Kidney (tissue), 14 donors: ENCODE results near the gene TACC3. TPM values are rescaled to one million over a fixed set of nuclear protein-coding genes. Genes with fewer than 3 reads are reported as not detected.

ENCODE experiments used
- DNase-seq, 5 donors: peaks; one replicate each; pipeline ENCODE4 v3.0.0-alpha.2; 2013 to 2020
- FAIRE-seq: peaks from 2 replicates; lab custom pipeline; 2012; peaks lifted over from hg19 to GRCh38; lab: Jason Lieb, UNC
- H3K27ac ChIP-seq, 2 donors: one replicate each; pipeline ENCODE4 v1.7.0; 2013; ENCODE audit warnings: low read depth in 2 of 2, low read length in 2 of 2, inconsistent platforms in 1 of 2
- H3K27me3 ChIP-seq: one replicate; pipeline ENCODE4 v1.7.1; 2013; ENCODE audit warnings: low read length, inconsistent platforms; ENCODE audit not compliant: control insufficient read depth, insufficient read depth
- H3K36me3 ChIP-seq, 3 donors: one replicate each; pipeline versions ENCODE4 v1.7.0 to v1.7.1; 2013; ENCODE audit warnings: low read length in 3 of 3, control low read depth in 1 of 3, inconsistent platforms in 1 of 3; ENCODE audit not compliant: insufficient read depth in 3 of 3, control insufficient read depth in 2 of 3
- H3K4me1 ChIP-seq, 3 donors: one replicate each; pipeline versions ENCODE4 v1.7.0 to v1.7.1; 2013; ENCODE audit warnings: low read length in 3 of 3, inconsistent platforms in 1 of 3, low read depth in 1 of 3; ENCODE audit not compliant: control insufficient read depth in 2 of 3, insufficient read depth in 2 of 3
- H3K4me3 ChIP-seq, 3 donors: one replicate each; pipeline versions ENCODE4 v1.7.0 to v1.8.1; 2013; ENCODE audit warnings: low read length in 3 of 3, control low read depth in 1 of 3, inconsistent platforms in 1 of 3
- H3K9ac ChIP-seq, 3 donors: one replicate each; pipeline versions ENCODE4 v1.7.0 to v1.7.1; 2013; ENCODE audit warnings: low read length in 3 of 3, control low read depth in 1 of 3, inconsistent platforms in 1 of 3
- H3K9me3 ChIP-seq, 3 donors: one replicate each; pipeline versions ENCODE4 v1.7.0 to v1.7.1; 2013; ENCODE audit warnings: low read length in 3 of 3, control low read depth in 1 of 3, inconsistent platforms in 1 of 3; ENCODE audit not compliant: control insufficient read depth in 2 of 3, insufficient read depth in 1 of 3
- intact Hi-C: fragments of 100-400 bp; cut with DNase I; formaldehyde crosslinking; loops from one replicate; pipeline ENCODE4 v1.11.1; 2022
- polyA plus RNA-seq: library from polyadenylated mRNA; stranded (reverse); fragments of 350-450 nt; fragmentation: Illumina TruSeq; extraction: RNeasy Lipid Tissue Mini Kit (QIAGEN cat#74804); gene quantifications from one replicate; pipeline ENCODE4 v1.2.3, GENCODE V29; 2014; ENCODE audit warnings: low read depth, low replicate concordance; ENCODE audit not compliant: insufficient read depth
- total RNA-seq: library from RNA; stranded (reverse); fragmentation: NEBNext Ultra II Directional; extraction: Animal tissue kit (Norgen Biotek cat#: 25700); gene quantifications from one replicate; pipeline ENCODE4 v1.2.1, GENCODE V29; 2021
- TF ChIP-seq, protein P1 (sequence below): IDR thresholded peaks from 3 replicates; pipeline ENCODE4 v1.5.1; 2012; ENCODE audit warnings: mild to moderate bottlenecking, moderate library complexity, borderline replicate concordance; ENCODE audit not compliant: insufficient read depth; ENCODE audit errors: extremely low read depth
- donor health status: control.
- donor health status: control.
- donor health status: control.
- donor health status: control.
- donor health status: control.
- donor health status: DM: yes; HTN: yes; CAD: no.
- donor health status: Normal renal cell carcinoma (clear cell type).

Gene TACC3
- total and polyA plus RNA-seq, 2 donors from 2014 or later, result 4.9 to 12.2 TPM

DNA sequence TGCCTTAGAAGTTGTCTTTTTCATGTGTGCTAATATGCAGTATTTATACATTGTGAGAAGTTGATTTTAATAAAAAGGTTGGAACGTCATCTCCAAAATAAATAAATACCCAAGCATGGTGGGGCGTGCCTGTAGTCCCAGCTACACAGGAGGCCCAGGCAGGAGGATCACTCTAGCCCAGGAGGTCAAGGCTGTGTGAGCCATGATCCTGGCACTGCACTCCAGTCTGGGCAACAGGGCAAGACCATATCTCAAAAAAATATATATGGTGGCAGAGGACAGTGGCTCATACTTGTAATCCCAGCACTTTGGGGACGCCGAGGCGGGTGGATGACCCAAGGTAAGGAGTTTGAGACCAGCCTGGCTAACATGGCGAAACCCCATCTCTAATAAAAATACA, 15.6 kb upstream of the TACC3 start:
- intact Hi-C loops, result no loop called here

DNA sequence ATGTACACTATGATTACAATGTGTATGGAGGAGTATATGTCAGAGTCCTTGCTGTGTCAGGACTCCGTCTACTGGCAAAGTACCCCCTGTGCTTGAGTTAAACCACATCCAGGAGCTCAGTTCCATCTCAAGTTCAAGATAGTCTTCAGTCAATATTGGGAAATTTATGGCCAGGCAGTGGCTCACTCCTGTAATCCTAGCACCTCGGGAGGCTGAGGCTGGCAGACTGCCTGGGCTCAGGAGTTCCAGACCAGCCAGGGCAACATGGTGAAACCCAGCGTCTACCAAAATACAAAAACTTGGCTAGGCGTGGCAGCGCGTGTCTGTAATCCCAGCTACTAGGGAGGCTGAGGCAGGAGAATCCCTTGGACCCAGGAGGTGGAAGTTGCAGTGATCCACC, 15.0 kb upstream of the TACC3 start:
- H3K4me1 ChIP-seq, result peaks cover 0 to 10% (median 0%) of the 10 kb centered on the region in 3 donors

More for the DNA sequence above, 15.6 kb upstream of the TACC3 start:
- TF ChIP-seq, protein P1, sequence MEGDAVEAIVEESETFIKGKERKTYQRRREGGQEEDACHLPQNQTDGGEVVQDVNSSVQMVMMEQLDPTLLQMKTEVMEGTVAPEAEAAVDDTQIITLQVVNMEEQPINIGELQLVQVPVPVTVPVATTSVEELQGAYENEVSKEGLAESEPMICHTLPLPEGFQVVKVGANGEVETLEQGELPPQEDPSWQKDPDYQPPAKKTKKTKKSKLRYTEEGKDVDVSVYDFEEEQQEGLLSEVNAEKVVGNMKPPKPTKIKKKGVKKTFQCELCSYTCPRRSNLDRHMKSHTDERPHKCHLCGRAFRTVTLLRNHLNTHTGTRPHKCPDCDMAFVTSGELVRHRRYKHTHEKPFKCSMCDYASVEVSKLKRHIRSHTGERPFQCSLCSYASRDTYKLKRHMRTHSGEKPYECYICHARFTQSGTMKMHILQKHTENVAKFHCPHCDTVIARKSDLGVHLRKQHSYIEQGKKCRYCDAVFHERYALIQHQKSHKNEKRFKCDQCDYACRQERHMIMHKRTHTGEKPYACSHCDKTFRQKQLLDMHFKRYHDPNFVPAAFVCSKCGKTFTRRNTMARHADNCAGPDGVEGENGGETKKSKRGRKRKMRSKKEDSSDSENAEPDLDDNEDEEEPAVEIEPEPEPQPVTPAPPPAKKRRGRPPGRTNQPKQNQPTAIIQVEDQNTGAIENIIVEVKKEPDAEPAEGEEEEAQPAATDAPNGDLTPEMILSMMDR, result no peak
- no peak for DNase-seq
- Histone ChIP-seq H3K9ac (no peak overlapping the region), H3K27ac (no peak overlapping the region), H3K9me3 (no peaks in the 10 kb centered on the region), H3K36me3 (peaks cover 2 to 23% (median 10%) of the 10 kb centered on the region in 3 donors), H3K4me1 (peaks cover 0 to 6% (median 0%) of the 10 kb centered on the region in 3 donors), H3K4me3 (no peak overlapping the region), H3K27me3 (no peaks in the 10 kb centered on the region)
- no peak for FAIRE-seq

DNA sequence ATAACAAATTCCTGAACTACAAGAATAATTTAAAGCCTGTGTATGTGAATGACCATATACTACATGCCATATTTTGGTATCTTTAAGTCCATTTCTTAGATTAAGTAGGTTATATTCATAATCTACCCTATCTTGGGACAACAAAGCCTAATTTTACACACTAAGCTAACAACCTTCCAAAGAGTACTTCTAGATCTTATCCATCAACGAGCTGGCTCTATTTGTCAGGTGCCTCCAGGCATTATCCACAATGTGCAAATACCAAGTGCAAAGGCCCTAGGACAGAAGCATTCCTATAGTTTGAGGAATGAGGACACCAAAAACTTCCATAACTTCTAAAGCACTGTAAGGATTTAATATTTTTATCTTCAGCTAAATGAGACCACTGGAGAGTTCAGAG, 12.7 kb upstream of the TACC3 start:
- no peak for FAIRE-seq
- H3K27ac ChIP-seq, result no peak overlapping the region
- TF ChIP-seq, protein P1, result no peak
- H3K27me3 ChIP-seq, result no peaks in the 10 kb centered on the region
- no peak for DNase-seq
- no peak overlapping the region for H3K4me3 ChIP-seq
- H3K36me3 ChIP-seq, result peaks cover 0 to 8% (median 3%) of the 10 kb centered on the region in 3 donors
- H3K4me1 ChIP-seq, result peaks cover 0 to 17% (median 0%) of the 10 kb centered on the region in 3 donors
- intact Hi-C loops, result no loop called here
- H3K9ac ChIP-seq, result no peak overlapping the region
- no peaks in the 10 kb centered on the region for H3K9me3 ChIP-seq

More for the DNA sequence above, 15.0 kb upstream of the TACC3 start:
- DNase-seq, result no peak
- Histone ChIP-seq H3K27me3 (no peaks in the 10 kb centered on the region), H3K9ac (no peak overlapping the region), H3K4me3 (no peak overlapping the region), H3K27ac (no peak overlapping the region), H3K9me3 (no peaks in the 10 kb centered on the region), H3K36me3 (peaks cover 2 to 23% (median 10%) of the 10 kb centered on the region in 3 donors)
- TF ChIP-seq, protein P1, result no peak
- intact Hi-C loops, result no loop called here
- no peak for FAIRE-seq

DNA sequence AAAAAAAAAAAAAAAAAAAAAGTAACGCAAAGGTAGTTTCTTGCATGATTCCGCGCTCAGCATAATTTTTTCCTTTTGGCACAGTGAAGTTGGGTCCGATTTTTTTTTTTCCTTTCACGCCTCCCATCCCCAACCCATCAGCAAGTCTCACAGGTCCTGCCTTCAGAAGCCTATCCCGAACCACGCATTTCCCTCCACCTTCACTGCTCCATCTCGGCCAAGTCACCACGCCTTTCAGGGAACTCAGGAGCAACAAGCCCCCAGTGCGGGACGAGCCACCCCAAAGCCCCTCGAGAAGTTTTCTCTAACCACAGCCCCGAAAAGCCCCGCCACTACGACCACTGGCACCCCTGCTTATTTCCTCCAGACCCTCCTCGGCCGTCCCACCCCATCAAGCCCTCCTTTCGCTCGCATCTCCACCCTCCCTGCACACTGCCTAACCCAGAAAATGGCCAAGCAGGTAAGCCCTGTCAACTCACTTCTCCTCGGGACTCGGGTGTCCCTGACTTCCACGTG, 10.2 kb upstream of the TACC3 start:
- FAIRE-seq, result no peak
- intact Hi-C loops, result no loop called here

More for the DNA sequence above, 10.2 kb upstream of the TACC3 start:
- TF ChIP-seq, protein P1, result no peak
- Histone ChIP-seq H3K27me3 (no peaks in the 10 kb centered on the region), H3K36me3 (peaks cover 0 to 3% (median 2%) of the 10 kb centered on the region in 3 donors), H3K9me3 (no peaks in the 10 kb centered on the region), H3K9ac (peak overlapping the region; percentile 50 to 81 (median 52)), H3K4me3 (peak overlapping the region; percentile 68 to 76 (median 72)), H3K4me1 (peaks cover 0 to 17% (median 0%) of the 10 kb centered on the region in 3 donors), H3K27ac (peak overlapping the region; percentile 88 to 98)
- DNase-seq, result peak in 2 of 5 donors; percentile 58 to 84
